Natural killer cell (primary cell): ENCODE results near the gene ZC3H15. TPM values are rescaled to one million over a fixed set of nuclear protein-coding genes. Genes with fewer than 3 reads are reported as not detected.

Source experiments
- ATAC-seq, 3 donors: fragments of 150-1000 bp in 2 of 3; fragments of 200-7000 bp in 1 of 3; cut with Tn5 transposase; 1 replicate in 1 of 3; 2 replicates in 2 of 3; pipeline ENCODE4 v1.10.0; 2021; ENCODE audit warnings: mild to moderate bottlenecking in 2 of 3, moderate library complexity in 2 of 3
- DNase-seq, 2 donors: peaks; one replicate each; pipeline versions ENCODE4 v3.0.0 to v3.0.0-alpha.2; 2013 to 2021; ENCODE audit warnings: mixed read lengths in 1 of 2
- H3K27ac ChIP-seq: one replicate; pipeline ENCODE4 v1.5.1; 2013; ENCODE audit warnings: mild to moderate bottlenecking, low read length
- H3K27me3 ChIP-seq: one replicate; pipeline ENCODE4 v1.6.1; 2013; ENCODE audit warnings: low read length; ENCODE audit not compliant: control insufficient read depth, insufficient read depth
- H3K36me3 ChIP-seq: one replicate; pipeline ENCODE4 v1.6.1; 2013; ENCODE audit warnings: low read length; ENCODE audit not compliant: control insufficient read depth, insufficient read depth
- H3K4me1 ChIP-seq: one replicate; pipeline ENCODE4 v1.6.1; 2013; ENCODE audit warnings: low read length; ENCODE audit not compliant: control insufficient read depth, insufficient read depth
- H3K4me3 ChIP-seq: one replicate; pipeline ENCODE4 v1.5.1; 2013; ENCODE audit warnings: low read length
- H3K9me3 ChIP-seq: one replicate; pipeline ENCODE4 v1.6.1; 2013; ENCODE audit warnings: low read length; ENCODE audit not compliant: control insufficient read depth, insufficient read depth
- H3K27ac Mint-ChIP-seq, 2 donors: one replicate each; pipeline ENCODE4 v1.8.0; 2022; ENCODE audit warnings: mild to moderate bottlenecking in 2 of 2, mixed read lengths in 2 of 2, moderate library complexity in 1 of 2
- H3K27me3 Mint-ChIP-seq, 2 donors: one replicate each; pipeline ENCODE4 v1.8.0; 2022; ENCODE audit warnings: low read depth in 2 of 2, mixed read lengths in 2 of 2
- H3K36me3 Mint-ChIP-seq: one replicate; pipeline ENCODE4 v1.8.0; 2022; ENCODE audit warnings: mixed read lengths
- H3K4me1 Mint-ChIP-seq, 2 donors: one replicate each; pipeline ENCODE4 v1.8.0; 2022; ENCODE audit warnings: mixed read lengths in 2 of 2
- H3K4me3 Mint-ChIP-seq: one replicate; pipeline ENCODE4 v1.8.0; 2022; ENCODE audit warnings: mild to moderate bottlenecking, moderate library complexity, mixed read lengths
- H3K9me3 Mint-ChIP-seq, 2 donors: one replicate each; pipeline ENCODE4 v1.8.0; 2022; ENCODE audit warnings: mixed read lengths in 2 of 2
- CTCF ChIP-seq: fragments of 200-600 bp; IDR thresholded peaks from one replicate; pipeline ENCODE4 v1.8.0; 2022; ENCODE audit warnings: antibody characterized with exemption
- WGBS: methylation state at CpG from one replicate; pipeline ENCODE4 v1.1.7; 2013; ENCODE audit warnings: missing lambda C conversion rate; ENCODE audit not compliant: insufficient coverage; 5-methylcytosine and 5-hydroxymethylcytosine counted together
- intact Hi-C: fragments of 100-400 bp; cut with micrococcal nuclease; formaldehyde crosslinking; loops from one replicate; pipeline ENCODE4 v1.14.2; 2022
- total RNA-seq, 4 donors: library from RNA; stranded (reverse); fragments of 120-200 nt in 1 of 4; gene quantifications; one replicate each; pipeline versions ENCODE4 v1.2.3 to v1.2.4, GENCODE V29; 2013 to 2022

ZC3H15 gene
- total RNA-seq, 3 donors from 2014 or later (not counting 1 experiment from before 2014, with no cell fraction given): 92.5 to 115 (median 106) TPM

- ATAC-seq (no peak), DNase-seq (no peak)
- no peaks in the 10 kb centered on the region for H3K27me3 ChIP-seq
- intact Hi-C loops: no loop called here
- H3K27ac Mint-ChIP-seq: no peak overlapping the region
- peaks cover 3% of the 10 kb centered on the region for H3K36me3 ChIP-seq
- H3K4me3 Mint-ChIP-seq: no peak overlapping the region
- H3K9me3 Mint-ChIP-seq: no peaks in the 10 kb centered on the region
- no peak overlapping the region for H3K4me3 ChIP-seq
- TF ChIP-seq CTCF: no peak
- H3K36me3 Mint-ChIP-seq: peaks cover 4% of the 10 kb centered on the region
- H3K9me3 ChIP-seq: no peaks in the 10 kb centered on the region
- H3K4me1 ChIP-seq: no peaks in the 10 kb centered on the region
- WGBS: 100% methylated on average over 1 of the region's 1 CpG
- no peak overlapping the region for H3K27ac ChIP-seq
- peaks cover 0 to 3% of the 10 kb centered on the region in 2 donors for H3K4me1 Mint-ChIP-seq
- no peaks in the 10 kb centered on the region for H3K27me3 Mint-ChIP-seq
Observed at GRCh38 chr2:186523791-186524190, 37.7 kb downstream of the ZC3H15 start.

GRCh38 chr2:186526281-186526680 lies 40.2 kb downstream of the ZC3H15 start:
- intact Hi-C loops: no loop called here
- H3K4me3 Mint-ChIP-seq: no peak overlapping the region
- H3K9me3 ChIP-seq: no peaks in the 10 kb centered on the region
- H3K36me3 ChIP-seq: no peaks in the 10 kb centered on the region
- H3K27me3 Mint-ChIP-seq: no peaks in the 10 kb centered on the region
- no peak overlapping the region for H3K27ac Mint-ChIP-seq
- H3K9me3 Mint-ChIP-seq: no peaks in the 10 kb centered on the region
- H3K36me3 Mint-ChIP-seq: no peaks in the 10 kb centered on the region
- H3K4me1 Mint-ChIP-seq: no peaks in the 10 kb centered on the region
- no peak for TF ChIP-seq CTCF
- ATAC-seq (no peak), DNase-seq (no peak)
- H3K4me1 ChIP-seq: no peaks in the 10 kb centered on the region
- no peak overlapping the region for H3K4me3 ChIP-seq
- no peak overlapping the region for H3K27ac ChIP-seq
- H3K27me3 ChIP-seq: no peaks in the 10 kb centered on the region
- WGBS: 79% methylated on average over 2 of the region's 2 CpGs

GRCh38 chr2:186530314-186530713 lies 44.3 kb downstream of the ZC3H15 start:
- Histone ChIP-seq H3K9me3 (no peaks in the 10 kb centered on the region), H3K4me1 (no peaks in the 10 kb centered on the region), H3K27ac (no peak overlapping the region), H3K4me3 (no peak overlapping the region), H3K27me3 (no peaks in the 10 kb centered on the region), H3K36me3 (no peaks in the 10 kb centered on the region)
- H3K4me1 Mint-ChIP-seq: no peaks in the 10 kb centered on the region
- no peak for TF ChIP-seq CTCF
- no peaks in the 10 kb centered on the region for H3K36me3 Mint-ChIP-seq
- DNase-seq (no peak), ATAC-seq (no peak)
- H3K4me3 Mint-ChIP-seq: no peak overlapping the region
- WGBS: 95% methylated on average over 2 of the region's 3 CpGs
- intact Hi-C loops: no loop called here
- H3K27me3 Mint-ChIP-seq: no peaks in the 10 kb centered on the region
- H3K27ac Mint-ChIP-seq: no peak overlapping the region
- no peaks in the 10 kb centered on the region for H3K9me3 Mint-ChIP-seq

- no peak overlapping the region for H3K27ac ChIP-seq
- H3K9me3 ChIP-seq: no peaks in the 10 kb centered on the region
- intact Hi-C loops: no loop called here
- no peaks in the 10 kb centered on the region for H3K36me3 Mint-ChIP-seq
- H3K27me3 Mint-ChIP-seq: no peaks in the 10 kb centered on the region
- H3K36me3 ChIP-seq: no peaks in the 10 kb centered on the region
- no peak for TF ChIP-seq CTCF
- no peaks in the 10 kb centered on the region for H3K9me3 Mint-ChIP-seq
- H3K4me3 Mint-ChIP-seq: no peak overlapping the region
- no peaks in the 10 kb centered on the region for H3K4me1 ChIP-seq
- no peak overlapping the region for H3K4me3 ChIP-seq
- H3K27me3 ChIP-seq: no peaks in the 10 kb centered on the region
- no peak for ATAC-seq
- DNase-seq: no peak
- no peaks in the 10 kb centered on the region for H3K4me1 Mint-ChIP-seq
- no peak overlapping the region for H3K27ac Mint-ChIP-seq
Observed at GRCh38 chr2:186531257-186531775, 45.3 kb downstream of the ZC3H15 start.
